Left forelimb (tissue), 1 donor: ENCODE results near the gene ZACN.
"Not testable (repeated sequence)": the region's sequence is repeated elsewhere in the genome, so short reads cannot be mapped to it uniquely, and the experiment has no call there.

Experiments used
- DNase-seq: peaks from one replicate; pipeline ENCODE4 v3.0.0-alpha.2; 2018; ENCODE audit warnings: low spot score

Gene ZACN

DNA sequence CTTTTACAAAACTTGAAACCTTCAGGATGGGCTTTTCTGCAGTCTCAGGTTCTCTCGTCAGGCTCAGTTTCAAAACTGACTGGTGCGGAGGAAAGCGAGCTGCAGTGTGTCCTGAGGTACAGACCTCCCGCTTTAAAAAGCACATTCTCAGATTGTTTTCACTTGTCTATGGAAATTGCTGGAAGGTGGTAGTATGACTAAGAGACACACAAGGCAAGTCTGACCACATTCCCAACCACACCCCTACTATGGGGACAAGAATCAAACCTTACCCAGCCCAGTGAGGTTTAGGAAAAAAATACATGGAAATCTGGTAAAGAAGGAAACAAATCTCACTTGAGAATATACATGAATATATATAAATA is 24.9 kb upstream of the ZACN start:
- DNase-seq = no peak

GRCh38 chr17:76056882-76057281 is 22.1 kb upstream of the ZACN start:
- no peak for DNase-seq

DNA sequence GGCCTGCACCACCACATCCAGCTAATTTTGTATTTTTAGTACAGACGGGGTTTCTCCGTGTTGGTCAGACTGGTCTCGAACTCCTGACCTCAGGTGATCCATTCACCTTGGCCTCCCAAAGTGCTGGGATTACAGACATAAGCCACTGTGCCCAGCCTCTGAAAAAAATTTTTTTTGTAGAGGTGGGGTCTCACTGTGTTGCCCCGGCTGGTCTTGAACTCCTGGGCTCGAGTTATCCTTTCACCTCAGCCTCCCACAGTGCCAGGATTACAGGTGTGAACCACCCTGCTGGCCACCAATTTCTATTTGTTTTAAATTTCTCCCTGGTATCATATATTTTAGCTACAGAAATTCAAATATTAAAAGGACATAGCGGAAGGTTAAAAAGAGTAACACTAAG is 20.7 kb upstream of the ZACN start:
- DNase-seq = not testable (repeated sequence)

DNA sequence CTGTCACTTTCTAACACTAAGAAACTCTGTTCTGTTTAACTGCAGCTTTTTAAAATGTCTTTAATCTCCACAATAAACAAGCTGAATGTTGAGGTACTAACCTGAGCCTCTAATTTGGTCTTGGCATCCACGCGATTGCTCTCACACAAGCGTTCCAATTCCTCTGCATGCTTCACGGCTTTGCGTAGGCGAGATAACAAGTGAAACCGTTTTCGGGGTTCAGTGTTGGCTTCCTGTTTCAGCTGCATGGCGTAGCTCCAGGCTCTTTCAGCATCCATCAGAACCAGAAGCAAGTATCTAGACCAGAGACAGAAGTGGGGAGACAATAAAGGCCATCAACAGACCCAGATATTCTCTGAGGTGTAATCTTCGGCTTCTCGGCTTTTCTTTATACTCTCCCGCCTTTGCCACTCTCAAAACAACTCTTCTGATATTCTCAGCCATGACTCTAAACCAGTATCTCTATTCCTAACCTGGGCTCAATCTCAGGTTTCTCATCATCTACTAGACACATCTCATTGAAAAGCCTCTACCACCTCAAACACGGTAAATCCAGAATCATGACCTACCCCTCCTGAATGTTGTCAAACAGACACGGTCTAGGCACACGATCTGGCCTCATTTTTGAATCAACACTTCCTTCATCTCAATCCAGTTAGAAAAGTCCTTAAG is 15.0 kb upstream of the ZACN start:
- DNase-seq = no peak

- no peak for DNase-seq
Observed at GRCh38 chr17:76065775-76066174, 13.2 kb upstream of the ZACN start.

DNA sequence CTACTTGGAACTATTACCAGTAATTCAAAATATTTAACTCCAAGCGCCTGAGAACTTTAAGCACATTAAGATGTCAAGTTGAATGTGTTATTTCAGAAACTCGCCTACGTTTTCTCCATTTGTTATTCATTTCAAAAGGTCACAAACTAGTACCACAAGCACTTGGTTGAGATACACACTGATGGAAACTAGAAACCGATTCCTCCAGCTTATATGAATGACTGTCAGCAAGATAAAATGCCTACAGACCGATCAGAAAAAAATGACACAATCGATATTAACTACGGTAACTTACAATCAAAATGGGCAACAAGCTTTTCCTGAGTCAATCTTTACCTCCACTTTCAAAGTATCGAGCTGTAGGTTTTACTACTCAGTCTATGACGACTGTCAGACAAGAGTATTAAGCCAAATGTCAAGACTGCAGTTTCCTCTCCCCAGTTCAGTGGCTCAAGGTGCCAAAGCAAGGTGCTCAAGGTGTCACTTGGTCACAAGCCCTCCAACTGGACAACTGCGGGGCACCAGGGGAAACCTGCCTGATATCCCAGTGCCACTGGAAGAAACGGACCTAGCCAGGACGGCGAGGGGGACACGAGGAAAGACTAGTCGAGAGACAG is 7.3 kb upstream of the ZACN start:
- no peak for DNase-seq

DNA sequence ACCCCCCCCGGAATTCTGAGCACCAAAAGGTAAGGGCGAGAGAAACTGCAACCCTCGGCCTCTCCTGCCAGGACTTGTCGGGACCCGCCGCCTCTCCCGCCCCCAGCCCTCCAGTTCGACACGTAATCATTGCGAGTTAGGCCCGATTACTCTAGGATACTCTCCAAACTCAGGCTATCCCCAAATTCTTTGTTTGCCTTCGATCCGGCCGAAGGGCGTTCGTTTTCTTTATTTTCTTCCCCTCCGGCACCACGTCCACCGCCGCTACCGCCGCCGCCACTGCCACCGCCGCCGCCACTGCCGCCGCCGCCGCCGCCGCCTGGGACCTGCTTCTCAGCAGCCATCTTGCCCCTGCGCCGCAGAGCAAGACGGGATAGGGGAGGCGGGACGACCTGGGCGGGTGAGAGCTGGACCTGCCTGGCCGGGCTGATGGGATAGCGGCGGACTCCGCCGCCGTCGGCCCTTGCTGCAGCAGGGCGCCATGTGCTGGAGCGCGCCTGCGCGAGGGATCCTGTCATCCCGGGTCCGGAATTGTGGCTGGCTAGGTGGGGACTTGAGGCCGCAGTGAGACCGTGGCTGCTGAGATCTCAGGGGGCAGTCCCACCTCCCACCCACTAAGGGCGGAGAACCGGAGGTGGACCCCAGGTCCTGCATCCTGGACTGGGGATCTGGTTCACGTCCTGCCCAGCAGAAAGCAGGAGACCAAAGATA is 6.7 kb upstream of the ZACN start, which contains the start of gene SRP68:
Gene SRP68, minus strand, starts transcription at position 370 of the 711 bp plus-strand sequence. Its CDS starts 26 bp downstream, at position 344.
- peak; percentile 94 for DNase-seq

DNA sequence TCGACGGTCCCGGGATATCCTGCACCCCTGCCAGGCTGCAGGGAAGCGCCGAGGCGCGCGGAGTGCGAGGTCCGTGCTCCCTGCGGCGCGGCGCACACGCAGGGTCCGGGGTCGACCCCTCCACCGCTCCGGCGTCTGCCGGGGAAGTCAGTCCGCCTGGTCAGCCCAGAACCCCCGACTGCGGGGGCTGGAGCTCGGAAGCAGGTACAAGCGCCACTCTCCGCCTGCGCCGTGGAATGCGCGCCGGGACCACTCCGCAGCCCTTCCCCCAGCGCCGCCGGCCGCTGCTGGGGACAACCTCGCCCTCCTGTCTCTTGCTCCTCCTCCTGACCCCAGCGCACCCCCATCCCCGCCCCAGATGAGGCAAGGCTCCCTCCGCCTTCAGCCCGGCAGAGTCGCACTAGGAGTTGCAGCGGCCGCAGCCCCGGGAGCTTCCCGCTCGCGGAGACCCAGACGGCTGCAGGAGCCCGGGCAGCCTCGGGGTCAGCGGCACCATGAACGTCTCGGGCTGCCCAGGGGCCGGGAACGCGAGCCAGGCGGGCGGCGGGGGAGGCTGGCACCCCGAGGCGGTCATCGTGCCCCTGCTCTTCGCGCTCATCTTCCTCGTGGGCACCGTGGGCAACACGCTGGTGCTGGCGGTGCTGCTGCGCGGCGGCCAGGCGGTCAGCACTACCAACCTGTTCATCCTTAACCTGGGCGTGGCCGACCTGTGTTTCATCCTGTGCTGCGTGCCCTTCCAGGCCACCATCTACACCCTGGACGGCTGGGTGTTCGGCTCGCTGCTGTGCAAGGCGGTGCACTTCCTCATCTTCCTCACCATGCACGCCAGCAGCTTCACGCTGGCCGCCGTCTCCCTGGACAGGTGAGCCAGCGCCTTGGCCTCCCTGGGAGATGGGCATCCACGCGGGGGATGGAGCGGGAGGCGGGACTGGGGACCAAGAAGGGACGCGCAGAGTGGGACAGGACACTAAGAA is 4.3 kb upstream of the ZACN start, which contains the start of gene GALR2:
Gene GALR2, plus strand, starts transcription at position 392 of the 974 bp plus-strand sequence. Its CDS starts 103 bp downstream, at position 495.
- DNase-seq = no peak

DNA sequence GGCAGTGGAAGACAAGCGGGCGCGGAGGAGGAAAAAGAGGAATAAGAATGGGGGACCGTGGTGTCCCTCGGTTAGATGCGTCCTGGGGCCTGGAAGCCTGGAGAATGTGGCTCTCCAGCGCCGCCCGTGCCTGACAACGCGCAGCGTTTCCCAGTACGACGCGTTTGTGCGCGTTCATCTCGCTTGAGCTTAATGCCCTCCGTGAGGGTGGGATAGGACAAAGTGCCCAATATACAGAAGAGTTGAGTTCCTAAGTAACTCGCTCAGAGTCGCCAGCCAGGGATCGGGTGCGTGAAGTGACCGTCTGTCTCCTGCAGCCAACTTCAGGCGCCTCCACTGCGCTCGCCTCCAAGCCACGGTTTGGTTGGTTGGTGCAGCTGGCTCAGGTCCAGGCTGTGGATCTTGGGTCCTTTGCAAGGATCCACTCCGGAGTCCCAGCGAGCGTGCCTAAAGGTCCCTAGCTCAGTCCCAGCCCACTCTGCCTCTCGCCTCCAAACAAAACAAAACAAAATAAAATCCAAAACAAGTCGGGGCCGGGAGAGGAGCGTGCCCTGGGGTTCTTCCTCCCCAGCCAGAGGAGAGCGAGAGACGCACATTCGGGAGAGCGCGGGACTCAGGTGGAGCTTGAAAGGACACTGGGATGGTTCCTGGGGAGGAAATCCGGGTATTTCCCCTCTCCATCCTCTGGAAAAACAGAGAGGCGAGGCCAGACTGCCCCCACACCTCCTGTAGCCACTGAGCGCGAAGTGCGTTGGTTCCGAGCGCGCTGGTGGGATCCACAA is 3.4 kb upstream of the ZACN start:
- no peak for DNase-seq

GRCh38 chr17:76076146-76076764 is 2.7 kb upstream of the ZACN start:
- DNase-seq = no peak

DNA sequence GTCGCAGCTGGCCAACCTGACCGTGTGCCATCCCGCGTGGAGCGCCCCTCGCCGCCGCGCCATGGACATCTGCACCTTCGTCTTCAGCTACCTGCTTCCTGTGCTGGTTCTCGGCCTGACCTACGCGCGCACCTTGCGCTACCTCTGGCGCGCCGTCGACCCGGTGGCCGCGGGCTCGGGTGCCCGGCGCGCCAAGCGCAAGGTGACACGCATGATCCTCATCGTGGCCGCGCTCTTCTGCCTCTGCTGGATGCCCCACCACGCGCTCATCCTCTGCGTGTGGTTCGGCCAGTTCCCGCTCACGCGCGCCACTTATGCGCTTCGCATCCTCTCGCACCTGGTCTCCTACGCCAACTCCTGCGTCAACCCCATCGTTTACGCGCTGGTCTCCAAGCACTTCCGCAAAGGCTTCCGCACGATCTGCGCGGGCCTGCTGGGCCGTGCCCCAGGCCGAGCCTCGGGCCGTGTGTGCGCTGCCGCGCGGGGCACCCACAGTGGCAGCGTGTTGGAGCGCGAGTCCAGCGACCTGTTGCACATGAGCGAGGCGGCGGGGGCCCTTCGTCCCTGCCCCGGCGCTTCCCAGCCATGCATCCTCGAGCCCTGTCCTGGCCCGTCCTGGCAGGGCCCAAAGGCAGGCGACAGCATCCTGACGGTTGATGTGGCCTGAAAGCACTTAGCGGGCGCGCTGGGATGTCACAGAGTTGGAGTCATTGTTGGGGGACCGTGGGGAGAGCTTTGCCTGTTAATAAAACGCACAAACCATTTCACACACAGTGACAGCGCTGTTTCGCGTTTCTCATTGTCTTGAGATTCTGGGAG is 2.0 kb upstream of the ZACN start:
- DNase-seq = no peak

- no peak for DNase-seq
Observed at GRCh38 chr17:76077584-76078110, 1.3 kb upstream of the ZACN start.

DNA sequence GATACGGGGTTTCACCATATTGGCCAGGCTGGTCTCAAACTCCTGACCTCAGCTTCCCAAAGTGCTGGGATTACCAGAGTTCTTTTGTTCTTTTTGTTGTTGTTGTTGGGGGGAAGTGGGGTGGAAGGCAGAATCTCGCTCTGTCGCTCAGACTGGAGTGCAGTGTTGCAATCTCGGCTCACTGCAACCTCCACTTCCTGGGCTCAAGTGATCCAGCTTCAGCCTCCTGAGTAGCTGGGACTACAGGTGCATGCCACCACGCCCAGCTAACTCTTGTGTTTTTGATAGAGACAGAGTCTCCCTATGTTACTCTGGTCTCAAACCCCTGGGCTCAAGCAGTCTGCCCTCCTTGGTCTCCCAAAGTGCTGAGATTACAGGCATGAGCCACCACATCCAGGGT is 612 bp upstream of the ZACN start:
- DNase-seq = peak; percentile 64

DNA sequence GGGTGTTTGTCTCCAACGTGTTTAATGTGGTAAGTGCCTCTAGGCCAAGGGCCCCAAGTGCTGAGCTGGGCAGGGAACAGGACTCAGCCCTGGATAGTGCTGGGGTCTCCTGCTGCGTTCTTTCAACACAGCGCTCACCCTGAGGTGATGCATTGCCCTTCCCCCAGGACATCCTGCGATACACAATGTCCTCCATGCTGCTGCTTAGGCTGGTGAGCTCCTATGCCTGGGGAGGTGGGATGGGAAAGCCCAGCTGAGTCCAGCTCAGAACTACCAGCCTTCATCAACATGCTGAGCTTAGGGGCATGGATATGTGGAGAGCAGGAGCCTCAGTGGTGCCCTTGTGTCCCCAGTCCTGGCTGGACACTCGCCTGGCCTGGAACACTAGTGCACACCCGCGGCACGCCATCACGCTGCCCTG is 563 bp downstream of the ZACN start:
- no peak for DNase-seq

DNA sequence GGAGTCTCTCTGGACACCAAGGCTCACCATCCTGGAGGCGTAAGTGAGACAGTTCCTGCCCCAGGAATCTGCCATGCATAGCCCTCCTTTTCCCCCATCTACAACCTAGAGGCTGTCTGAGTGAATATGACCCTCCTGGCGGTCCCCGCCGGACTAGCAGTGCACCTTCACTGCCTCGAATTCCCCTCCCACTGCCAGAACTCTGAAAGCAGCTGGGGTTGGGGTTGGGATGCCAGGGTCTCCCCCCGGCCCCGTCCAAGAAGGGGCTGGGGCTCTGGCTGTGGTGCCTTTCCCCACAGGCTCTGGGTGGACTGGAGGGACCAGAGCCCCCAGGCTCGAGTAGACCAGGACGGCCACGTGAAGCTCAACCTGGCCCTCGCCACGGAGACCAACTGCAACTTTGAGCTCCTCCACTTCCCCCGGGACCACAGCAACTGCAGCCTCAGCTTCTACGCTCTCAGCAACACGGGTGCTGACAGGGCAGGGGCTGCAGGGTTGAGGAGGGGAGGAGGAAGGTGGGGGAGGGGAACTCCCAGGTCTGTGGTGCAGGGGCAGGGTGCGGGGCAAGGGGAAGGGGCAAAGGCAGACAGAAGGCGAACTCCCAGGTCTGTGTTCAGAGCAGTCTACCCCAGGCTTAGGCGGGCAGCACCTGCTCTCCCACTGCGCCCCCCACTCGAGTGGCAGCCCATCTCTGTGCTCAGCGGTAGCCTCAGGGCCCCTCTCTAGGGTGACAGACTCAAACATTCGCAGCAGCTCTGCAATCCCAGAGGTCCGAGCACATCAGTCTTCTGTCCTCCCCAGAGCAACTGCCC is 1.2 kb downstream of the ZACN start:
- DNase-seq = peak; percentile 66

DNA sequence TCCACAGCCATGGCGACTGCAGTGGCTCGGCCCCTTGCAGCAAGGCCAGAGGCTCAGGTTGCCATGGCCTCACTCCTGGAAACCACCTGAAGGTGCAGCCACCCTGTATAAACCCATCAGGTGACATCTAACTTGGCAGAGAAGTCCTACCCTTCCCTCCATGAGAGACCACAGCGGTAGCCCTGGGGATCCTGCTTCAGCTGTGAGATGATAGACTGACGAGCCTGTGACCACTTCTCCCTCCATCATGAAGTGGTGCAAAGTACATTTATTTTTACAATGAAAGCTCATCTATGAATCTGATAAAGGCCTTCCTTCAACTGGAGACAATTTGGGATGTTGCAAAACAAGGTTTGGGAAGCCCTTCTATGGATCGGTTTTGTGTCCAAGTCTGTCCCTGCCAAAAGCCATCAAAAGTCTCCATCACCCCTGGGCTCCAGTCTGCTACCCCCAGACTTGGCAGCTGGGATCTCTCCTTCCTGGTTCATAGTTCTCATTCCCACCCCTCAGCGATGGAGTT is 1.8 kb downstream of the ZACN start:
- DNase-seq = no peak

- no peak for DNase-seq
Observed at GRCh38 chr17:76081295-76082210, 2.6 kb downstream of the ZACN start.
